ENCODE results near the gene RAB28.

Gene RAB28

GRCh38 chr4:13498469-13498868, 14.3 kb upstream of the RAB28 start:
- Histone ChIP-seq H3K4ac (ENCODE audit: low read length) (no peak overlapping the region), H4K8ac (ENCODE audit: low read depth, low read length) (no peak overlapping the region)

GRCh38 chr4:13496605-13497004, 12.5 kb upstream of the RAB28 start:
- no peak for DNase-seq (ENCODE audit: low spot score)
- Histone ChIP-seq H3K14ac (ENCODE audit: low read length) (no peak overlapping the region), H3K36me3 (replicated peaks in 1 of 2; ENCODE audit: control insufficient read depth in 2 of 2, insufficient read depth in 2 of 2, low read length in 2 of 2) (no peaks in the 10 kb centered on the region), H3K18ac (ENCODE audit: low read length) (no peak overlapping the region), H3K4ac (ENCODE audit: low read length) (no peak overlapping the region), H2BK15ac (ENCODE audit: low read length) (no peak overlapping the region), H3K79me1 (ENCODE audit: low read depth, low read length) (no peaks in the 10 kb centered on the region), H2BK120ac (ENCODE audit: low read depth, low read length) (no peak overlapping the region), H4K91ac (ENCODE audit: low read depth, low read length, poor library complexity) (no peak overlapping the region), H3K4me1 (ENCODE audit: control insufficient read depth in 2 of 2, insufficient read depth in 1 of 2, low read depth in 1 of 2, low read length in 2 of 2) (no peaks in the 10 kb centered on the region), H2BK12ac (ENCODE audit: low read length) (no peak overlapping the region), H4K8ac (ENCODE audit: low read depth, low read length) (no peak overlapping the region), H2AFZ (ENCODE audit: low read length) (no peak overlapping the region), H3K23ac (ENCODE audit: low read depth, low read length, poor library complexity) (no peak overlapping the region), H3K4me3 (ENCODE audit: low read length in 2 of 2) (no peak overlapping the region), H3K27ac (replicated peaks; ENCODE audit: low read length) (no peak overlapping the region), H3K4me2 (ENCODE audit: insufficient read depth, low read length, poor library complexity, severe bottlenecking) (no peak overlapping the region), H3K9ac (ENCODE audit: low read depth, low read length, poor library complexity) (no peak overlapping the region), H2BK5ac (ENCODE audit: low read length) (no peak overlapping the region), H3K27me3 (ENCODE audit: control insufficient read depth in 3 of 3, insufficient read depth in 3 of 3, low read depth in 1 of 3, low read length in 3 of 3) (peaks cover 0 to 4% (median 0%) of the 10 kb centered on the region in 3 experiments), H2AK5ac (ENCODE audit: low read depth, low read length) (no peak overlapping the region), H3K9me3 (replicated peaks in 1 of 2; ENCODE audit: control insufficient read depth in 2 of 2, insufficient read depth in 1 of 2, low read depth in 1 of 2, low read length in 2 of 2) (no peaks in the 10 kb centered on the region)
- no CpG with 5 or more reads among the region's 2 CpGs for WGBS, 2 donors (ENCODE audit: extremely low coverage in 2 of 2, insufficient read length in 2 of 2, insufficient replicate concordance in 1 of 2)

More at GRCh38 chr4:13498469-13498868, 14.3 kb upstream of the RAB28 start:
- Histone ChIP-seq H3K14ac (ENCODE audit: low read length) (no peak overlapping the region), H2BK120ac (ENCODE audit: low read depth, low read length) (no peak overlapping the region), H3K18ac (ENCODE audit: low read length) (no peak overlapping the region), H2BK12ac (ENCODE audit: low read length) (no peak overlapping the region), H2BK15ac (ENCODE audit: low read length) (no peak overlapping the region), H3K27ac (replicated peaks; ENCODE audit: low read length) (no peak overlapping the region), H3K36me3 (replicated peaks in 1 of 2; ENCODE audit: control insufficient read depth in 2 of 2, insufficient read depth in 2 of 2, low read length in 2 of 2) (no peaks in the 10 kb centered on the region), H2AK5ac (ENCODE audit: low read depth, low read length) (no peak overlapping the region), H3K23ac (ENCODE audit: low read depth, low read length, poor library complexity) (no peak overlapping the region), H3K79me1 (ENCODE audit: low read depth, low read length) (no peaks in the 10 kb centered on the region), H4K91ac (ENCODE audit: low read depth, low read length, poor library complexity) (no peak overlapping the region), H3K27me3 (ENCODE audit: control insufficient read depth in 3 of 3, insufficient read depth in 3 of 3, low read depth in 1 of 3, low read length in 3 of 3) (peaks cover 0 to 4% (median 0%) of the 10 kb centered on the region in 3 experiments), H3K4me3 (ENCODE audit: low read length in 2 of 2) (no peak overlapping the region), H3K4me1 (ENCODE audit: control insufficient read depth in 2 of 2, insufficient read depth in 1 of 2, low read depth in 1 of 2, low read length in 2 of 2) (no peaks in the 10 kb centered on the region), H2AFZ (ENCODE audit: low read length) (no peak overlapping the region), H2BK5ac (ENCODE audit: low read length) (no peak overlapping the region), H3K9me3 (replicated peaks in 1 of 2; ENCODE audit: control insufficient read depth in 2 of 2, insufficient read depth in 1 of 2, low read depth in 1 of 2, low read length in 2 of 2) (no peaks in the 10 kb centered on the region), H3K4me2 (ENCODE audit: insufficient read depth, low read length, poor library complexity, severe bottlenecking) (no peak overlapping the region), H3K9ac (ENCODE audit: low read depth, low read length, poor library complexity) (no peak overlapping the region)
- no peak for DNase-seq (ENCODE audit: low spot score)
- WGBS, 2 donors (ENCODE audit: extremely low coverage in 2 of 2, insufficient read length in 2 of 2, insufficient replicate concordance in 1 of 2) = no CpG with 5 or more reads among the region's 1 CpG

GRCh38 chr4:13495753-13496152, 11.6 kb upstream of the RAB28 start:
- no CpG with 5 or more reads among the region's 1 CpG for WGBS, 2 donors (ENCODE audit: extremely low coverage in 2 of 2, insufficient read length in 2 of 2, insufficient replicate concordance in 1 of 2)
- DNase-seq (ENCODE audit: low spot score) = no peak
- no peaks in the 10 kb centered on the region for H3K79me1 ChIP-seq (ENCODE audit: low read depth, low read length)

GRCh38 chr4:13493793-13494192, 9.7 kb upstream of the RAB28 start:
- Histone ChIP-seq H3K9ac (ENCODE audit: low read depth, low read length, poor library complexity) (no peak overlapping the region), H4K91ac (ENCODE audit: low read depth, low read length, poor library complexity) (no peak overlapping the region), H2AK5ac (ENCODE audit: low read depth, low read length) (no peak overlapping the region), H3K36me3 (replicated peaks in 1 of 2; ENCODE audit: control insufficient read depth in 2 of 2, insufficient read depth in 2 of 2, low read length in 2 of 2) (no peaks in the 10 kb centered on the region), H4K8ac (ENCODE audit: low read depth, low read length) (no peak overlapping the region), H3K9me3 (replicated peaks in 1 of 2; ENCODE audit: control insufficient read depth in 2 of 2, insufficient read depth in 1 of 2, low read depth in 1 of 2, low read length in 2 of 2) (no peaks in the 10 kb centered on the region), H3K79me1 (ENCODE audit: low read depth, low read length) (no peaks in the 10 kb centered on the region), H3K4ac (ENCODE audit: low read length) (no peak overlapping the region), H3K27me3 (ENCODE audit: control insufficient read depth in 3 of 3, insufficient read depth in 3 of 3, low read depth in 1 of 3, low read length in 3 of 3) (no peaks in the 10 kb centered on the region), H3K14ac (ENCODE audit: low read length) (no peak overlapping the region), H3K27ac (replicated peaks; ENCODE audit: low read length) (no peak overlapping the region), H2BK5ac (ENCODE audit: low read length) (no peak overlapping the region), H3K4me2 (ENCODE audit: insufficient read depth, low read length, poor library complexity, severe bottlenecking) (no peak overlapping the region), H2AFZ (ENCODE audit: low read length) (no peak overlapping the region), H3K4me3 (ENCODE audit: low read length in 2 of 2) (no peak overlapping the region), H2BK12ac (ENCODE audit: low read length) (no peak overlapping the region), H3K4me1 (ENCODE audit: control insufficient read depth in 2 of 2, insufficient read depth in 1 of 2, low read depth in 1 of 2, low read length in 2 of 2) (no peaks in the 10 kb centered on the region), H3K18ac (ENCODE audit: low read length) (no peak overlapping the region), H2BK15ac (ENCODE audit: low read length) (no peak overlapping the region), H2BK120ac (ENCODE audit: low read depth, low read length) (no peak overlapping the region), H3K23ac (ENCODE audit: low read depth, low read length, poor library complexity) (no peak overlapping the region)
- DNase-seq (ENCODE audit: low spot score) = no peak

More at GRCh38 chr4:13495753-13496152, 11.6 kb upstream of the RAB28 start:
- no peak overlapping the region for H2BK15ac ChIP-seq (ENCODE audit: low read length)
- no peak overlapping the region for H3K9ac ChIP-seq (ENCODE audit: low read depth, low read length, poor library complexity)
- H3K18ac ChIP-seq (ENCODE audit: low read length) = no peak overlapping the region
- no peaks in the 10 kb centered on the region for H3K9me3 ChIP-seq (replicated peaks in 1 of 2; ENCODE audit: control insufficient read depth in 2 of 2, insufficient read depth in 1 of 2, low read depth in 1 of 2, low read length in 2 of 2)
- H2AK5ac ChIP-seq (ENCODE audit: low read depth, low read length) = no peak overlapping the region
- no peak overlapping the region for H2BK5ac ChIP-seq (ENCODE audit: low read length)
- no peak overlapping the region for H2AFZ ChIP-seq (ENCODE audit: low read length)
- no peak overlapping the region for H3K23ac ChIP-seq (ENCODE audit: low read depth, low read length, poor library complexity)
- no peak overlapping the region for H3K27ac ChIP-seq (replicated peaks; ENCODE audit: low read length)
- H3K4me2 ChIP-seq (ENCODE audit: insufficient read depth, low read length, poor library complexity, severe bottlenecking) = no peak overlapping the region
- no peaks in the 10 kb centered on the region for H3K36me3 ChIP-seq (replicated peaks in 1 of 2; ENCODE audit: control insufficient read depth in 2 of 2, insufficient read depth in 2 of 2, low read length in 2 of 2)
- H3K4ac ChIP-seq (ENCODE audit: low read length) = no peak overlapping the region
- H2BK120ac ChIP-seq (ENCODE audit: low read depth, low read length) = no peak overlapping the region
- no peak overlapping the region for H4K8ac ChIP-seq (ENCODE audit: low read depth, low read length)
- no peaks in the 10 kb centered on the region for H3K4me1 ChIP-seq (ENCODE audit: control insufficient read depth in 2 of 2, insufficient read depth in 1 of 2, low read depth in 1 of 2, low read length in 2 of 2)
- H2BK12ac ChIP-seq (ENCODE audit: low read length) = no peak overlapping the region
- no peak overlapping the region for H3K14ac ChIP-seq (ENCODE audit: low read length)
- H3K27me3 ChIP-seq (ENCODE audit: control insufficient read depth in 3 of 3, insufficient read depth in 3 of 3, low read depth in 1 of 3, low read length in 3 of 3) = peaks cover 0 to 4% (median 0%) of the 10 kb centered on the region in 3 experiments
- no peak overlapping the region for H4K91ac ChIP-seq (ENCODE audit: low read depth, low read length, poor library complexity)
- H3K4me3 ChIP-seq (ENCODE audit: low read length in 2 of 2) = no peak overlapping the region

Measured in neuronal stem cell (in vitro differentiated cells).